AG10803 (cell line): ENCODE data around the gene KCNK7.
A peak's percentile ranks its signal among the peaks of the same experiment; 100 is the strongest.
"Not testable (repeated sequence)": the region's sequence is repeated elsewhere in the genome, so short reads cannot be mapped to it uniquely, and the experiment has no call there.

Source experiments
- DNase-seq: peaks from one replicate; pipeline ENCODE4 v3.0.0; 2010; ENCODE audit warnings: low read depth
- H3K4me3 ChIP-seq: 2 replicates; pipeline ENCODE4 v1.5.1; 2011; ENCODE audit warnings: mild to moderate bottlenecking, low read length, control low read depth
- TF ChIP-seq, protein P1 (sequence below): conservative IDR thresholded peaks from 2 replicates; pipeline ENCODE4 v1.5.1; 2011; ENCODE audit warnings: mild to moderate bottlenecking, low read length, control low read depth, inconsistent platforms

KCNK7 gene

GRCh38 chr11:65639623-65640482 is 44.3 kb upstream of the KCNK7 start:
- no peak overlapping the region for H3K4me3 ChIP-seq
- TF ChIP-seq, protein P1, sequence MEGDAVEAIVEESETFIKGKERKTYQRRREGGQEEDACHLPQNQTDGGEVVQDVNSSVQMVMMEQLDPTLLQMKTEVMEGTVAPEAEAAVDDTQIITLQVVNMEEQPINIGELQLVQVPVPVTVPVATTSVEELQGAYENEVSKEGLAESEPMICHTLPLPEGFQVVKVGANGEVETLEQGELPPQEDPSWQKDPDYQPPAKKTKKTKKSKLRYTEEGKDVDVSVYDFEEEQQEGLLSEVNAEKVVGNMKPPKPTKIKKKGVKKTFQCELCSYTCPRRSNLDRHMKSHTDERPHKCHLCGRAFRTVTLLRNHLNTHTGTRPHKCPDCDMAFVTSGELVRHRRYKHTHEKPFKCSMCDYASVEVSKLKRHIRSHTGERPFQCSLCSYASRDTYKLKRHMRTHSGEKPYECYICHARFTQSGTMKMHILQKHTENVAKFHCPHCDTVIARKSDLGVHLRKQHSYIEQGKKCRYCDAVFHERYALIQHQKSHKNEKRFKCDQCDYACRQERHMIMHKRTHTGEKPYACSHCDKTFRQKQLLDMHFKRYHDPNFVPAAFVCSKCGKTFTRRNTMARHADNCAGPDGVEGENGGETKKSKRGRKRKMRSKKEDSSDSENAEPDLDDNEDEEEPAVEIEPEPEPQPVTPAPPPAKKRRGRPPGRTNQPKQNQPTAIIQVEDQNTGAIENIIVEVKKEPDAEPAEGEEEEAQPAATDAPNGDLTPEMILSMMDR = no peak
- DNase-seq = no peak

DNA sequence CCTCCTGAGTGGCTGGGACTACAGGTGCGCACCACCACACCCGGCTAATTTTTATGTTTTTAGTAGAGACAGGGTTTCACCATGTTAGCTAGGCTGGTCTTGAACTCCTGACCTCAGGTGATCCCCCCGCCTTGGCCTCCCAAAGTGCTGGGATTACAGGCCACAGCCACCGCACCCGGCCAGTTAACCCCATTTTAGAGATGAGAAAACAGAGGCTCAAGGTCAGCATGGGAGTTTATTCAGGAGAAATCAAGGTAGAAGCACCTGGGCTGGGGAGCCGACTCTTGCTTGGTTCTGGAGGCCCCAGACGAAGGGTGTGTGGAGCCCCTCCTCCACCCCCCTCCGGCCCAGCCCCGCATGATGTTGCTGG is 43.6 kb upstream of the KCNK7 start:
- not testable (repeated sequence) for DNase-seq, H3K4me3 ChIP-seq

- peak; percentile 80 for DNase-seq
- TF ChIP-seq, protein P1 = peak; percentile 44
Observed at GRCh38 chr11:65637794-65638419, 42.3 kb upstream of the KCNK7 start, which contains the start of gene SIPA1. TSS of gene SIPA1 (plus strand) at chr11:65638101. CDS start at chr11:65640922, 2,821 bp downstream.

GRCh38 chr11:65637032-65637557 is 41.5 kb upstream of the KCNK7 start:
- no peak overlapping the region for H3K4me3 ChIP-seq
- TF ChIP-seq, protein P1 = no peak

More at GRCh38 chr11:65637794-65638419, 42.3 kb upstream of the KCNK7 start, which contains the start of gene SIPA1:
- H3K4me3 ChIP-seq = peak within 1 kb of the TSS; percentile 79

DNA sequence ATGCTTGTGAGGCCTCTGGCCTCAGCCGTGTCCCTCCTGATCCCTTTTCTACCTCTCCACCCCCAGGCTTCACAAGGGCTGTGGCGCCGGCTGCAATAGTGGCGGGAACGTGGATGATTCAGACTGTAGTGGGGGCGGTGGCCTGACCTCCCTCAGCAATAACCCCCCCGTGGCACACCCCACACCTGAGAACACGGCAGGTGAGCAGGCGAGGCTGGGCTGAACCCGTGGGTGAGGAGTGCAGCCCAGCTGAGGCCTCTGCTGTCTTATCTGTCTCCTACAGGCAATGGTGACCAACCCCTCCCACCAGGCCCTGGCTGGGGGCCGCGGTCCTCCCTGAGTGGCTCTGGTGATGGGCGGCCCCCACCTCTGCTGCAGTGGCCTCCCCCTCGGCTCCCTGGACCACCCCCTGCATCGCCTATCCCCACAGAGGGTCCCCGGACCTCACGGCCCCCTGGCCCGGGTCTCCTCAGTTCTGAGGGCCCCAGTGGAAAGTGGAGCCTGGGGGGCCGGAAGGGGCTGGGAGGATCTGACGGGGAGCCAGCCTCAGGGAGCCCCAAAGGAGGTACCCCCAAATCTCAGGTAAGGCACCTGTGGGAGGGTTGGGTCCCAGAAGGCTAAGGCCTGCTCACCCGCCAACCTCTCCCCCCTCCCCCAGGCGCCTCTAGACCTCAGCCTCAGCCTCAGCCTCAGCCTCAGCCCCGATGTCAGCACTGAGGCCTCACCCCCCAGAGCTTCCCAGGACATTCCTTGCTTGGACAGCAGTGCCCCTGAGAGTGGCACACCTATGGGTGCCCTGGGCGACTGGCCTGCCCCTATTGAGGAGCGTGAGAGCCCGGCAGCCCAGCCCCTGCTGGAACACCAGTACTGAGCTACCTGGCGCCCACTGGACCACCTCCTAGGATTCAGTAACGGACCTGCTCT is 40.8 kb upstream of the KCNK7 start:
- TF ChIP-seq, protein P1 = no peak
- DNase-seq = no peak
- no peak overlapping the region for H3K4me3 ChIP-seq

More at GRCh38 chr11:65637032-65637557, 41.5 kb upstream of the KCNK7 start:
- DNase-seq = no peak

DNA sequence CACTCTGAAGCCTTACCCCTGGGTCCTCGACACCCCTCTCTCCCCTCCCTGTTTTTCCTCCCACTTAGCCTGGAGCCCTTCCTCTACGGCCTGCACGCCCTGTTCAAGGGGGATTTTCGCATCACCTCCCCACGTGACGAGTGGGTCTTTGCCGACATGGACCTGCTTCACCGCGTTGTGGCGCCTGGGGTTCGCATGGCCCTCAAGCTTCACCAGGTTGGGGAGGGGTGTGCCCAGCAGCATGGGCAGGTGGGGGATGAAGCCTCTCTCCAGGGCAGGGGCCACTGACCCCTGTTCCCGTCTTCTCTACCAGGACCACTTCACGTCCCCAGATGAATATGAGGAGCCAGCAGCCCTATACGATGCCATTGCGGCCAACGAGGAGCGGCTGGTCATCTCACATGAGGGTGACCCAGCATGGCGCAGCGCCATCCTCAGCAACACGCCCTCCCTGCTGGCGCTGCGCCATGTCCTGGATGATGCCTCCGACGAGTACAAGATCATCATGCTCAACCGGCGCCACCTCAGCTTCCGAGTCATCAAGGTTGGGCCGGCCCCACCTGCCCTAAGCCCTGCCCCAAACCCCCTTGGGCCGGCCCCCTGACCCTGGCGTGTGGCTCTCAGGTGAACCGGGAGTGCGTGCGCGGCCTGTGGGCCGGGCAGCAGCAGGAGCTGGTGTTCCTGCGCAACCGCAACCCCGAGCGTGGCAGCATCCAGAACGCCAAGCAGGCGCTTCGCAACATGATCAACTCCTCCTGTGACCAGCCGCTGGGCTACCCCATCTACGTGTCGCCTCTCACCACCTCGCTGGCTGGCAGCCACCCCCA is 39.5 kb upstream of the KCNK7 start:
- no peak overlapping the region for H3K4me3 ChIP-seq
- no peak for DNase-seq
- TF ChIP-seq, protein P1 = no peak
